Stimulated activated naive CD8-positive, alpha-beta T cell treated with anti-CD3 and anti-CD28 coated beads, Interleukin-15, Interleukin-2, amounts not matched to agents 100 ng/mL and 50 ng/mL, for 24 hours (primary cell): ENCODE data around the gene XIRP2.
"Not testable (repeated sequence)": the region's sequence is repeated elsewhere in the genome, so short reads cannot be mapped to it uniquely, and the experiment has no call there.

ENCODE experiments used
- H3K27ac Mint-ChIP-seq: one replicate; pipeline ENCODE4 v1.8.0; 2021; ENCODE audit warnings: mild to moderate bottlenecking, mixed read lengths
- H3K27me3 Mint-ChIP-seq: one replicate; pipeline ENCODE4 v1.8.0; 2021; ENCODE audit warnings: mixed read lengths
- H3K36me3 Mint-ChIP-seq: one replicate; pipeline ENCODE4 v1.8.0; 2021; ENCODE audit warnings: low read depth, mixed read lengths
- H3K4me1 Mint-ChIP-seq: one replicate; pipeline ENCODE4 v1.8.0; 2021; ENCODE audit warnings: low read depth, mixed read lengths
- H3K4me3 Mint-ChIP-seq: one replicate; pipeline ENCODE4 v1.8.0; 2021; ENCODE audit warnings: mild to moderate bottlenecking, mixed read lengths
- H3K9me3 Mint-ChIP-seq: one replicate; pipeline ENCODE4 v1.8.0; 2021; ENCODE audit warnings: mixed read lengths

XIRP2 gene

DNA sequence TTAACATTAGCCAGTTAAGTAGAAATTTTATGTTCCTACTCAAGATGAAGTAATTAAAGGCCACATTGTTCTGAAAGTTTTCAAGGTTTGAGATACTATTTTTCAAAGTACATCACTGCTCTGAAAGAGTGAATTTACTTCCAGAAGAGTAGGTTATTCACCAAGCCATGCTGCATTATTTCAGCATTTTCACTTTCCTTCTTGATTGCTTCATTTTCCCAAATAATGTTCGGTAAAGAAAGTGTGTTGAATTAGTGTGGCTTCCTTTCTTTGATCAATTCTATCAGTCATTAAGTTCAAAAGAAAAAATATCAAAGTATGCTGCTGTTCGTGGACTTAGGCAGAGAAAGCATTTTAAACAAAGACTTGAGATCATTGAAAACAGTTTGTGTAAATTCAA, 310.3 kb downstream of the XIRP2 start:
- Mint-ChIP-seq H3K4me3 (no peak overlapping the region), H3K27me3 (no peaks in the 10 kb centered on the region), H3K27ac (no peak overlapping the region), H3K36me3 (no peaks in the 10 kb centered on the region), H3K9me3 (no peaks in the 10 kb centered on the region), H3K4me1 (peaks cover 5% of the 10 kb centered on the region)

DNA sequence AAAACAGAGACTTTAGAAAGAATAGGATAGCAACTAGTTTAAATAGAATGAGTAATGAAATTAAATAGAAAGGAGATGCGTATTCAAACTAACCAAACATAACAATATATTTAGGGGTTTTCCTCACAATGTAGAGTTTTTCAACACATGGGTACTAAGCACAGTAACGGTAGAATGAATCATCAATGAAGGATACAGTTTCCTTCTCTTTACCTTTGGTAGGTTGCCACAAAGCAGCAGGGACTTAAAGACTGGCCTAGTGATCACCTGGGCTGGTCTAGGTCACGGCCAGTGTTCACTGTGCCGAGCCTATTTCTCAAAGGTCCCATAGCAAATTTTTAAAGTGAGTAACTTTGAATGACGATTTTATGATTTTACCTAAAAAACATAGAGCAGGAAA, 311.7 kb downstream of the XIRP2 start:
- Mint-ChIP-seq H3K27ac (no peak overlapping the region), H3K27me3 (no peaks in the 10 kb centered on the region), H3K4me1 (peaks cover 5% of the 10 kb centered on the region)

DNA sequence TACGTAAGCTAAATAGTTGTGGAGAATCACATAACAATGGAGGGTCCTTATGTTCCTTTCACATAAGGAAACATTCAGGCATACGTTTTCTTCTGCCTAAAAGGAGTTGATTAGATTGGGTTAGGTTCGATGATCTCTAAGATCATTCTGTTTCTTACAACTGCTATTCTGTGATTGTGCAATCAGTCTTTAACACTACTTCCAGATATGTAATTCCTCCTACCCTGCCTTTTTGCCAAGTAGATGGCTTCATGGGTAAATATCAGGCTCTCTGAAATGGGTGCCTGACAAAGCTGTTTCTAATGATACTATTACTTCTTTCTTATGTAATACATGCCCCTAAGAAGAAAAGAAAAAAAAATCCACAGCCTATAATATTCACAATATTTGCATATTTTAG, 321.5 kb downstream of the XIRP2 start:
- no peak overlapping the region for H3K4me3 Mint-ChIP-seq
- no peaks in the 10 kb centered on the region for H3K4me1 Mint-ChIP-seq
- H3K36me3 Mint-ChIP-seq: no peaks in the 10 kb centered on the region
- H3K9me3 Mint-ChIP-seq: no peaks in the 10 kb centered on the region
- no peaks in the 10 kb centered on the region for H3K27me3 Mint-ChIP-seq
- no peak overlapping the region for H3K27ac Mint-ChIP-seq

More for the DNA sequence above, 311.7 kb downstream of the XIRP2 start:
- H3K36me3 Mint-ChIP-seq: no peaks in the 10 kb centered on the region
- no peak overlapping the region for H3K4me3 Mint-ChIP-seq
- H3K9me3 Mint-ChIP-seq: no peaks in the 10 kb centered on the region

DNA sequence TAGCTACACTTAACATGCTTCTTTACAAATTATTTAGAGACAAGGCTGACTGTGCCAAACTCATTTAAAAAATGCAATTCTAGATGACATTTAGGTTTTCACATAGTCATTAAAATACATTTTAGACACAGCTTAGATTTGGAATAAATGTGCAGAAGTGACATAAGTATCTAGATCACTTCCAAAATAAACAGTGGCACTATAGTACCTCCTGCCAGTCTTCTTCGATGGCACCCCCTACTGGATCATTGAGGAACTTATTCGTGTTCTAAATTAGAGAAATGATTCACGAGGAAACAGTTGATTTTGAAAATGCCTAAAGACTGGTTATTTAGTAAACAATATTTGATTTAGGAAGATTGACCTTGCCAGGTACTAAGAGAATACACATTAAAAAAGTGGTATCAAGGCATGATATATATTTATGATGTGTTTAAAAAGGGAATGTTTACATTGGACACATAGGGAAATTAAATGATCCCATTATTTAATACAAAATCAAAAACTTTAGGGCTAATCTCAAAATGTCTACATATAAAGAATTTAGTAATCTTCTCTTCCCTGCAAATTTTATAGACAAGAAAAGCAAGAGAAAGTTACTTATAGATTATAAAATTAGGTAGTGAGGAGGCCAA, 323.9 kb downstream of the XIRP2 start:
- Mint-ChIP-seq H3K4me1 (no peaks in the 10 kb centered on the region), H3K36me3 (no peaks in the 10 kb centered on the region), H3K4me3 (no peak overlapping the region), H3K9me3 (no peaks in the 10 kb centered on the region), H3K27me3 (no peaks in the 10 kb centered on the region), H3K27ac (no peak overlapping the region)

DNA sequence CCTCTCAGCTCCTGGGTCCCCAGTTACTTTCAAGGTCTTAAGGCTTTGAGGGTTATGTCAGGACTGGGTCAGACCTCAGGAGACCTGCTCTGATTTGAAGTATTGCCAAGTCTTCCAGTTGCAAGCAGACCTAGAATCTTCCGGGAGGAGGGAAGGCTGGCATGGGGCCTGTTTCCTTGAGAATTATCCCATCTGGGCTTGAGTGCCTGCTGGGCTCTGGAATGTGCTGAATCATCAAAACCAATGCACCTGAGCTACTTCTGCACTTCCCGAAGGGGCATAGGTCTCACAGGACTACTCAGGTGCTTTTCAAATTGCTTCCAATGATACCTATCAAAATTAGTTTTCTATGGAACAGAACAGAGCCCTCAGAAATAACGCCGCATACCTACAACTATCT, 327.3 kb downstream of the XIRP2 start:
- H3K4me3 Mint-ChIP-seq: no peak overlapping the region
- no peak overlapping the region for H3K27ac Mint-ChIP-seq
- H3K4me1 Mint-ChIP-seq: no peaks in the 10 kb centered on the region
- H3K36me3 Mint-ChIP-seq: no peaks in the 10 kb centered on the region
- H3K27me3 Mint-ChIP-seq: no peaks in the 10 kb centered on the region
- no peaks in the 10 kb centered on the region for H3K9me3 Mint-ChIP-seq

DNA sequence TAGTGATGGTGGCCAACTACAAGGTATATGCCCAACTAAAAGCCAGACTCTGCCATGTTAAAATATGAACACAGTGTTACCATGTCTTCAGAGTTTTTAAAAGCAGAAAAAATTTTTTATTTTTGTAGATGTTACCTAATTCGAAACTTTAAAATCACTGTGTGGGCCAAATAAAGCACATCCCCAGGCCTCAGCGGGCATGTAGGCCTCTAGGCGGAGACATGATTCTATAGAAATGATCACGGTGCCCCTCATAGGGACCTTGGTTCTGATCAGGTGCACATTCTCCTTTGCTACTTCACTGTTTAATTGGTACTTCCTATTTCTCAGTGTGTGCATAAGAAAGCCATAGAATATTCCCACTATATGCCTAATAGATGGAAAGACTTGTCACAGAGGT, 349.2 kb downstream of the XIRP2 start:
- peaks cover 3% of the 10 kb centered on the region for H3K27me3 Mint-ChIP-seq
- H3K4me1 Mint-ChIP-seq: no peaks in the 10 kb centered on the region
- H3K9me3 Mint-ChIP-seq: no peaks in the 10 kb centered on the region
- H3K4me3 Mint-ChIP-seq: no peak overlapping the region
- no peaks in the 10 kb centered on the region for H3K36me3 Mint-ChIP-seq
- H3K27ac Mint-ChIP-seq: no peak overlapping the region

DNA sequence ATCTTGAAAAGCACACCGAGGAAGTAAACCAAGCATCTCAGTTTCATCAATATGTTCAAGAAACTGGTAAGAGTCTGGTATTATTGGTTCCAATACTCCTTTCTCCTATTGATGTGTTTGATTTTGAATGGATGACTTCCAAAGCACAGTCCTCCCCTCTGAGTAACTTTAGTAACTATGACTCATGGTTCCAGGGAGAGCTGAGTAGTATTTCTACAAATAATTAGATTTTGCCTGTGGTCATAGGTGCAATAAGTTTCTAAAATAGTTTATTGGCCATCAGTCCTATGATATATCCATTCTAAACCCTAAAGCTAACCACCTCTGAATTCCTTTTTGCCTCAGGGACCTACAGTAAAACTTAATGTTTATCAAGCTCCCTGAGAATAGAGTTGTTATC, 352.4 kb downstream of the XIRP2 start:
- H3K27ac Mint-ChIP-seq: no peak overlapping the region
- no peaks in the 10 kb centered on the region for H3K36me3 Mint-ChIP-seq
- no peaks in the 10 kb centered on the region for H3K4me1 Mint-ChIP-seq
- peaks cover 3% of the 10 kb centered on the region for H3K27me3 Mint-ChIP-seq
- H3K9me3 Mint-ChIP-seq: no peaks in the 10 kb centered on the region
- no peak overlapping the region for H3K4me3 Mint-ChIP-seq

DNA sequence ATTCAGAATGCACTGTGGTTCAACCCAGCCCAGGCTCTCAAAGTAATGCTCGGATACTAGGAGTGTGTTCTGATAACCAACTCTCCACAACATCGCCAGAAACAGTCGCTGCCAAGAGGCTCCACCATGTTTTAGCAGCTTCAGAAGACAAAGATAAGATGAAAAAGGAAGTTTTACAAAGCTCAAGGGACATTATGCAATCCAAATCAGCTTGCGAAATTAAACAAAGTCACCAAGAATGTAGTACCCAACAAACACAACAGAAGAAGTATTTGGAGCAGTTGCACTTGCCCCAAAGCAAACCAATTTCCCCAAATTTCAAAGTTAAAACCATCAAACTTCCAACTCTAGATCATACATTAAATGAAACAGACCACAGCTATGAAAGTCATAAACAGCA, 360.9 kb downstream of the XIRP2 start:
- Mint-ChIP-seq H3K9me3 (peaks cover 4% of the 10 kb centered on the region), H3K4me3 (no peak overlapping the region), H3K27me3 (no peaks in the 10 kb centered on the region), H3K36me3 (no peaks in the 10 kb centered on the region), H3K4me1 (no peaks in the 10 kb centered on the region), H3K27ac (no peak overlapping the region)

DNA sequence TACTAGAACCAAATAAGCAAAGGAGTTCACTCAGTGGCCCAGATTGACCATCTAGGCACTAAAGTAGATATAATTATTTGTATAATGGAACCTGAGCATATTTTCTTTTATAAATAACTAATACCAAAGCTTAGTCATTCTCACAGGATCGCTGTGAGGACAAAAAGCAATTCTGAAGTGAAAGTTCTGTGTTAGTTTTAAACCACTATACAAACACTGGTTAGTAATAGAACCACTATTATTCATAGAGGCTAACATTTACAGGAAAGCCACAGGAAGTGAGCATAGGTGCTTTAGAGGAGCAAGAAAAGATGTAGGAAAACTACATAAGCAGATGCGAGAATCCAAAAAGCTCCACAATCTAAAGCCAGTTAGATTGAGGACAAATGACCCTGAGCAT, 364.7 kb downstream of the XIRP2 start:
- H3K4me3 Mint-ChIP-seq: no peak overlapping the region
- no peaks in the 10 kb centered on the region for H3K36me3 Mint-ChIP-seq
- H3K9me3 Mint-ChIP-seq: peaks cover 4% of the 10 kb centered on the region
- H3K27me3 Mint-ChIP-seq: no peaks in the 10 kb centered on the region
- no peak overlapping the region for H3K27ac Mint-ChIP-seq
- no peaks in the 10 kb centered on the region for H3K4me1 Mint-ChIP-seq

DNA sequence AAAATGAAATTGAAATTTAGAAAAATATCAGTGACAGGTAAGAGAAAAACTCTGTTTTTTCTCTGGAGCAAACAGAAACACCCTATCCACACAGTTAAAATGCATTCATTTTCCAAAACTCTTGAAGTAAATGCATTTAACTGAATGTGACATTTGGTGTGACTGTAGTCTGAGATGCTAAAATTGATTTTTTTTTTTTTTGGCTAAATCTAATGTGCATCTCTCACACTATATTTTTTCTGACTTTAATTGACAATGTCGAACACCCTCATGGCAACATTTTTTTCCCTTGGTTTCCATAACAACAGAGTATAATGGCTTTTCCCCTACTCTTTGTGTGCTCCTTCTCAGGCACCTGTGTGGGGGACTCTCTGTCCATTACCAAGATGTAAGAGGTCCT, 366.4 kb downstream of the XIRP2 start:
- no peak overlapping the region for H3K4me3 Mint-ChIP-seq
- no peak overlapping the region for H3K27ac Mint-ChIP-seq
- no peaks in the 10 kb centered on the region for H3K27me3 Mint-ChIP-seq
- no peaks in the 10 kb centered on the region for H3K9me3 Mint-ChIP-seq
- no peaks in the 10 kb centered on the region for H3K4me1 Mint-ChIP-seq
- H3K36me3 Mint-ChIP-seq: no peaks in the 10 kb centered on the region

DNA sequence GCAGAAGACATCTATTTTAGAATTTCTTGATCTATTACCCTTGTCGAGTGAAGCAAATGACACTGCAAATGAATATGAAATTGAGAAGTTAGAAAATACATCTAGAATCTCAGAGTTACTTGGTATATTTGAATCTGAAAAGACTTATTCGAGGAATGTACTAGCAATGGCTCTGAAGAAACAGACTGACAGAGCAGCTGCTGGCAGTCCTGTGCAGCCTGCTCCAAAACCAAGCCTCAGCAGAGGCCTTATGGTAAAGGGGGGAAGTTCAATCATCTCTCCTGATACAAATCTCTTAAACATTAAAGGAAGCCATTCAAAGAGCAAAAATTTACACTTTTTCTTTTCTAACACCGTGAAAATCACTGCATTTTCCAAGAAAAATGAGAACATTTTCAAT, 370.4 kb downstream of the XIRP2 start:
- H3K4me3 Mint-ChIP-seq: no peak overlapping the region
- H3K27ac Mint-ChIP-seq: no peak overlapping the region
- no peaks in the 10 kb centered on the region for H3K36me3 Mint-ChIP-seq

DNA sequence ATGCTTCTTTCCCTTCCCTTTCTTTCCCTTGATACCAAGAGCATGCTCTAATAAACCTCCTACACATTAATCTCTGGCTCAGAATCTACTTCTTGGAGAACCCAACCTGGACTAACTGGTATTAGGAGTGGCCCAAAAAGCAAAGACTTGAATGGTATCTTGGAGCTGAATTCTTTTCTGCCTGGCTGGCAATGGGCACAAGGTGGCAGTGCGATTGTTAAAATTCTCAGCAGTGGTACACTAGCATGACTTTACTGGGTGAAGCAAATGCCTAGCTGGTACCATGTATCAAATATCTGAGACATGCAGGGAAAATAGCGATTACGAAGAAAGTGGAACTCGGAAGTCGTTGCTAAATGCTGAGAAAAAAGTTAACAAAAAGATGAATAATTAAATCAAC, 376.1 kb downstream of the XIRP2 start:
- Mint-ChIP-seq H3K9me3 (peaks cover 14% of the 10 kb centered on the region), H3K4me3 (no peak overlapping the region), H3K36me3 (no peaks in the 10 kb centered on the region), H3K27ac (no peak overlapping the region), H3K27me3 (no peaks in the 10 kb centered on the region), H3K4me1 (no peaks in the 10 kb centered on the region)

More for the DNA sequence above, 370.4 kb downstream of the XIRP2 start:
- no peaks in the 10 kb centered on the region for H3K27me3 Mint-ChIP-seq
- H3K9me3 Mint-ChIP-seq: peaks cover 4% of the 10 kb centered on the region
- no peaks in the 10 kb centered on the region for H3K4me1 Mint-ChIP-seq

DNA sequence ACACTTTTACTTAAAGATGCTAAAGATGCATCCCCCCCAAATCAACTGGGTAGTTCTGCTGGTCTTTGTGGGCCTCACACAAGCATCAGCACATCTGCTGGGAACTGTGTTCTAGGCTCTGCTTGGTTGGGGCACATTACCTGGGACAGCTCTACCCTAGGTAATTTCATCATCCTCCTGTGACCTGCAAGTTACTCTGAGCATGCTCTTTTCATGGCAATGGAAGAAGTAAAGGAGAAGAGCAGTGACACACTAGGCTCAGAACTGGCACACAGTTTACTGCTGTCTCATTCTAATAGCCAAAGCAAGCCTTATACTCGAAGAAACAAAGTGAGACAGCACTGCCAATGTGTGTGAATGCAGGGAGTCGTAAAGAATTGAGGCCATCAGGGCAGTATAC, 376.7 kb downstream of the XIRP2 start:
- H3K36me3 Mint-ChIP-seq: no peaks in the 10 kb centered on the region
- no peak overlapping the region for H3K27ac Mint-ChIP-seq
- no peaks in the 10 kb centered on the region for H3K4me1 Mint-ChIP-seq
- H3K4me3 Mint-ChIP-seq: no peak overlapping the region
- peaks cover 18% of the 10 kb centered on the region for H3K9me3 Mint-ChIP-seq
- H3K27me3 Mint-ChIP-seq: no peaks in the 10 kb centered on the region

DNA sequence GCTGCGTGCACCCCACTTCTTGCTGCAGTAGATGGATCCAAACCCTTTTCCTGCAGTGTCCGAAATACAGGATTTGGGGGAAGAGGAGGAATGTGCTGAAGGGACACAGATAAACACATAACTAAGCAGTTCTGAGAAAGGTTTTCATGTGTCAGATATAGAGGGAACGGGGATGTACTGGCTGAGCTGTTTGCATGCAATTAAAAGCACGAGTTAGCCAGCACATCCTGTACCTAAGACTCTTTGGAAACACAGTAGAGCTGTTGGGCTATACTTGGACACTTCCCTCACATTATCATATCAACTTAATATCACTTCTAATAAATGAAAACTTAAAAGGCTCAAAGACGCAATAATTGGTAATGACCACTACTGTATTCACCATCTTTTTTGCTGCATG, 377.4 kb downstream of the XIRP2 start:
- H3K4me1 Mint-ChIP-seq: no peaks in the 10 kb centered on the region
- no peak overlapping the region for H3K27ac Mint-ChIP-seq
- H3K4me3 Mint-ChIP-seq: no peak overlapping the region
- peaks cover 18% of the 10 kb centered on the region for H3K9me3 Mint-ChIP-seq
- H3K27me3 Mint-ChIP-seq: no peaks in the 10 kb centered on the region
- no peaks in the 10 kb centered on the region for H3K36me3 Mint-ChIP-seq

DNA sequence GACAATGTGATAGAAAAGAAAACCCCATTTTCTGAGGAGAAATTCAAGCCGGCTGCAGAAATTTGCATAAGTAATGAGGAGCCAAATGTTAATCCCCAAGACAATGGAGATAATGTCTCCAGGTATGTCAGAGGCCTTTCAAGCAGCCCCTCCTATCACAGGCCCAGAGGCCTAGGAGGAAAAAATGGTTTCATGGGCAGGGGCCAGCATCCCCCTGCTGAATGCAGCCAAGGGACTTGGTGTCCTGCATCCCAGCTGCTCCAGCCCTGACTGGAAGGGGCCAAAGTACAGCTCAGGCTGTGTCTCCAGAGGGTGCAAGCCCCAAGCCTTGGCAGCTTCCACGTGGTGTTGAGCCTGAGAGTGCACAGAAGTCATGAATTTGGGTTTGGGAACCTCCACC, 380.0 kb downstream of the XIRP2 start:
- H3K27ac Mint-ChIP-seq, H3K27me3 Mint-ChIP-seq, H3K36me3 Mint-ChIP-seq, H3K4me3 Mint-ChIP-seq, H3K4me1 Mint-ChIP-seq: not testable (repeated sequence)
- peaks cover 15% of the 10 kb centered on the region for H3K9me3 Mint-ChIP-seq

DNA sequence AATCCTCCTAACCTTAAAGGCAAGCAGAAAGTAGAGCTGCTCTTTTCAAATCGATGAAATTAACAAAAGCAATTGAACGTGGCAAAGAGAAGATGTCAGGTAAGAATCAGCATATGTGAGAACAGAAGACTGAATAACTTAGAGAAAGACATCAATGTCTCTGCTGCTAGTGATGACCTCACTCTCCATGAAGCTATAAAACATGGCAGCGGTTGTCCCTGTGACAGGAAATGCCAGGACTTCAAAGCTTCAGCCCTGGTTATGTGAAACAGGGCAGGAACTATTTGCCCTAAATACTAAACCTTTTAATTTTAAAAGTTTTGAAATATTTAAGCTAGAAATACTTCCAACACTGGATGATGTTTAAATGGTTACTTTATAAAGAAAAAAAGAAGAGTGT, 383.7 kb downstream of the XIRP2 start:
- H3K27ac Mint-ChIP-seq: no peak overlapping the region

More for the DNA sequence above, 383.7 kb downstream of the XIRP2 start:
- Mint-ChIP-seq H3K36me3 (no peaks in the 10 kb centered on the region), H3K4me1 (no peaks in the 10 kb centered on the region), H3K4me3 (no peak overlapping the region), H3K9me3 (peaks cover 14% of the 10 kb centered on the region), H3K27me3 (no peaks in the 10 kb centered on the region)
